ENCODE measurements around the gene SLC26A4. TPM values are rescaled to one million over a fixed set of nuclear protein-coding genes. Genes with fewer than 3 reads are reported as not detected.
A peak's percentile ranks its signal among the peaks of the same experiment; 100 is the strongest.

The SLC26A4 gene
- total and polyA plus RNA-seq, 9 of the 15 experiments (the other 6 are each of a cell fraction or from before 2014, with no cell fraction given), result 0.09 to 1.2 (median 0.33) TPM

DNA sequence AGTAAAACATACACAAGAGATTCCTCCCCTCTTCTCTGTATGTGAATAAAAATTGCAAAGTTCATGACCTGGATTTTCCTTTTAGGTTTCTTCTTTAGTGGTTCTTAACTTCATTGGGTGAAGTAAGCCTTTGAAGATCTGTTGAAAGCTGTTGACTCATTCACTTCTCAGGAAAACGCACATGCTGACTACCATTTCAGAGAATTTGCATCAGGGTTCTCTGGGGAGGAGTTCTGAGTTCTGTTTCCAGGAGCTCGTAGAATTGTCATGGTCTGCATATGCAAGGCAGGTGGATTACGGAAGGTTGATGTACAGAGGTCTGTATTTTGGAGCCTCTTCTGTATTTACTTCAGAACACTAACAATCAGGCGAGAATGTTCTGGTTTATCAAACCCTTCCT is 962 bp upstream of the SLC26A4 start (continued):
- no peak for TF ChIP-seq NFRKB (IDR thresholded peaks at IDR 0.05; ENCODE audit: low read depth)
- TF ChIP-seq, protein P1, sequence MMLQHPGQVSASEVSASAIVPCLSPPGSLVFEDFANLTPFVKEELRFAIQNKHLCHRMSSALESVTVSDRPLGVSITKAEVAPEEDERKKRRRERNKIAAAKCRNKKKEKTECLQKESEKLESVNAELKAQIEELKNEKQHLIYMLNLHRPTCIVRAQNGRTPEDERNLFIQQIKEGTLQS (IDR thresholded peaks at IDR 0.05), result peak; percentile 92
- TF ChIP-seq, protein P1 (CRISPR knock-in tag; conservative IDR thresholded peaks at IDR 0.05), result no peak
- TF ChIP-seq, protein P2, sequence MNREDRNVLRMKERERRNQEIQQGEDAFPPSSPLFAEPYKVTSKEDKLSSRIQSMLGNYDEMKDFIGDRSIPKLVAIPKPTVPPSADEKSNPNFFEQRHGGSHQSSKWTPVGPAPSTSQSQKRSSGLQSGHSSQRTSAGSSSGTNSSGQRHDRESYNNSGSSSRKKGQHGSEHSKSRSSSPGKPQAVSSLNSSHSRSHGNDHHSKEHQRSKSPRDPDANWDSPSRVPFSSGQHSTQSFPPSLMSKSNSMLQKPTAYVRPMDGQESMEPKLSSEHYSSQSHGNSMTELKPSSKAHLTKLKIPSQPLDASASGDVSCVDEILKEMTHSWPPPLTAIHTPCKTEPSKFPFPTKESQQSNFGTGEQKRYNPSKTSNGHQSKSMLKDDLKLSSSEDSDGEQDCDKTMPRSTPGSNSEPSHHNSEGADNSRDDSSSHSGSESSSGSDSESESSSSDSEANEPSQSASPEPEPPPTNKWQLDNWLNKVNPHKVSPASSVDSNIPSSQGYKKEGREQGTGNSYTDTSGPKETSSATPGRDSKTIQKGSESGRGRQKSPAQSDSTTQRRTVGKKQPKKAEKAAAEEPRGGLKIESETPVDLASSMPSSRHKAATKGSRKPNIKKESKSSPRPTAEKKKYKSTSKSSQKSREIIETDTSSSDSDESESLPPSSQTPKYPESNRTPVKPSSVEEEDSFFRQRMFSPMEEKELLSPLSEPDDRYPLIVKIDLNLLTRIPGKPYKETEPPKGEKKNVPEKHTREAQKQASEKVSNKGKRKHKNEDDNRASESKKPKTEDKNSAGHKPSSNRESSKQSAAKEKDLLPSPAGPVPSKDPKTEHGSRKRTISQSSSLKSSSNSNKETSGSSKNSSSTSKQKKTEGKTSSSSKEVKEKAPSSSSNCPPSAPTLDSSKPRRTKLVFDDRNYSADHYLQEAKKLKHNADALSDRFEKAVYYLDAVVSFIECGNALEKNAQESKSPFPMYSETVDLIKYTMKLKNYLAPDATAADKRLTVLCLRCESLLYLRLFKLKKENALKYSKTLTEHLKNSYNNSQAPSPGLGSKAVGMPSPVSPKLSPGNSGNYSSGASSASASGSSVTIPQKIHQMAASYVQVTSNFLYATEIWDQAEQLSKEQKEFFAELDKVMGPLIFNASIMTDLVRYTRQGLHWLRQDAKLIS (CRISPR knock-in tag; IDR thresholded peaks at IDR 0.05), result no peak
- TF ChIP-seq, protein P3, sequence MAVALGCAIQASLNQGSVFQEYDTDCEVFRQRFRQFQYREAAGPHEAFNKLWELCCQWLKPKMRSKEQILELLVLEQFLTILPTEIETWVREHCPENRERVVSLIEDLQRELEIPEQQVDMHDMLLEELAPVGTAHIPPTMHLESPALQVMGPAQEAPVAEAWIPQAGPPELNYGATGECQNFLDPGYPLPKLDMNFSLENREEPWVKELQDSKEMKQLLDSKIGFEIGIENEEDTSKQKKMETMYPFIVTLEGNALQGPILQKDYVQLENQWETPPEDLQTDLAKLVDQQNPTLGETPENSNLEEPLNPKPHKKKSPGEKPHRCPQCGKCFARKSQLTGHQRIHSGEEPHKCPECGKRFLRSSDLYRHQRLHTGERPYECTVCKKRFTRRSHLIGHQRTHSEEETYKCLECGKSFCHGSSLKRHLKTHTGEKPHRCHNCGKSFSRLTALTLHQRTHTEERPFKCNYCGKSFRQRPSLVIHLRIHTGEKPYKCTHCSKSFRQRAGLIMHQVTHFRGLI (CRISPR knock-in tag; IDR thresholded peaks at IDR 0.05), result no peak
- TF ChIP-seq AFF1 (IDR thresholded peaks at IDR 0.05; ENCODE audit: low read depth in 1 of 2, partially characterized antibody in 2 of 2), result peak in 1 of 2 experiments; percentile 45
